Smooth muscle cell (in vitro differentiated cells): ENCODE data around the gene MYH3. TPM values are rescaled to one million over a fixed set of nuclear protein-coding genes. Genes with fewer than 3 reads are reported as not detected.

Experiments
- DNase-seq: peaks from one replicate; lab custom pipeline; 2025; ENCODE audit not compliant: unreplicated experiment; lab: John Stamatoyannopoulos, UW
- H2AFZ ChIP-seq: fragments of 200-600 bp; sonication (generic); 2 replicates; pipeline ENCODE4 v1.6.0; 2016; ENCODE audit warnings: antibody characterized with exemption, low read depth, mild to moderate bottlenecking
- H3F3A ChIP-seq: fragments of 200-600 bp; sonication (generic); 2 replicates; pipeline ENCODE4 v1.6.0; 2017; ENCODE audit warnings: antibody characterized with exemption, low read depth
- H3K27ac ChIP-seq: fragments of 200-600 bp; sonication (generic); 2 replicates; pipeline ENCODE4 v1.5.1; 2016; ENCODE audit warnings: low read depth, mild to moderate bottlenecking
- H3K27me3 ChIP-seq: fragments of 200-600 bp; sonication (generic); 2 replicates; pipeline ENCODE4 v1.6.1; 2016; ENCODE audit warnings: low read depth, mild to moderate bottlenecking
- H3K36me3 ChIP-seq: fragments of 200-600 bp; sonication (generic); 2 replicates; pipeline ENCODE4 v1.5.1; 2016; ENCODE audit warnings: low read depth
- H3K4me1 ChIP-seq: fragments of 200-600 bp; sonication (generic); 2 replicates; pipeline ENCODE4 v1.5.1; 2016; ENCODE audit warnings: low read depth
- H3K4me2 ChIP-seq: fragments of 200-600 bp; sonication (generic); 2 replicates; pipeline ENCODE4 v1.6.0; 2016; ENCODE audit warnings: mild to moderate bottlenecking
- H3K4me3 ChIP-seq: fragments of 200-600 bp; sonication (generic); 2 replicates; pipeline ENCODE4 v1.5.1; 2016; ENCODE audit warnings: mild to moderate bottlenecking
- H3K79me2 ChIP-seq: fragments of 200-600 bp; sonication (generic); 2 replicates; pipeline ENCODE4 v1.6.0; 2016; ENCODE audit warnings: low read depth, mild to moderate bottlenecking
- H3K9ac ChIP-seq: fragments of 200-600 bp; sonication (generic); 2 replicates; pipeline ENCODE4 v1.6.0; 2016; ENCODE audit warnings: low read depth
- H3K9me3 ChIP-seq: fragments of 200-600 bp; sonication (generic); replicated peaks from 2 replicates; pipeline ENCODE4 v1.5.1; 2016; ENCODE audit warnings: low read depth
- H4K20me1 ChIP-seq: fragments of 200-600 bp; sonication (generic); 2 replicates; pipeline ENCODE4 v1.6.0; 2016; ENCODE audit warnings: low read depth
- CTCF ChIP-seq: fragments of 200-600 bp; sonication (generic); IDR thresholded peaks from 2 replicates; pipeline ENCODE4 v1.5.1; 2017; ENCODE audit warnings: borderline replicate concordance, mild to moderate bottlenecking, antibody characterized with exemption; ENCODE audit not compliant: insufficient read depth, poor library complexity, severe bottlenecking
- WGBS: methylation state at CpG from one replicate; pipeline ENCODE4 v1.1.7; 2016; ENCODE audit warnings: low lambda C conversion rate; 5-methylcytosine and 5-hydroxymethylcytosine counted together
- polyA plus RNA-seq: library from polyadenylated mRNA; unstranded; fragments of >200 nt; fragmentation: Nextera tagmentation; extraction: Ambion mirVana; gene quantifications from 2 replicates; pipeline ENCODE4 v1.2.1, GENCODE V29; 2016
- total RNA-seq: library from RNA; depleted of rRNA; stranded (reverse); fragments of >200 nt; gene quantifications from 2 replicates; pipeline ENCODE4 v1.2.3, GENCODE V29; 2014

MYH3 gene
- total and polyA plus RNA-seq, 2 experiments from 2014 or later: 1.1 to 1.2 TPM

DNA sequence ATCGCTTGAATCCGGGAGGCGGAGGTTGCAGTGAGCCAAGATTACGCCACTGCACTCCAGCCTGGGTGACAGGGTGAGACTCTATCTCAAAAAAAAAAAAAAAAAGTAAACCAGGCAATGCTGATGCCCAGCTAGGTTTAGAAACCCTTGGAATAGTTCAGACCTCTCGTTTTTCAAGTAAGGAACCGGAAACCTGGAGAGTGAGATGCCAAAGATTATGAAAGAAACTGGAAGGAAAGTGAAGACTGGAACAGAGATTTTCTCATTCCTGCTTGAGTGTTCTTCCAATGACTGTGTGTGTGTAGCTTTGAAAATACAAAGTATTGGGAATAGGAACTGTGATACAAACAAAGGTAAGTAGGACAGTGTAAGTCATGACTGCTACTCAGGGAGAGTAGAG, 35.7 kb downstream of the MYH3 start:
- Histone ChIP-seq H3K27ac (no peak overlapping the region), H3K4me2 (no peak overlapping the region), H3F3A (no peaks in the 10 kb centered on the region), H3K36me3 (no peaks in the 10 kb centered on the region), H2AFZ (no peak overlapping the region), H3K4me1 (no peaks in the 10 kb centered on the region), H3K4me3 (no peak overlapping the region), H3K9me3 (no peaks in the 10 kb centered on the region), H3K79me2 (no peaks in the 10 kb centered on the region), H4K20me1 (no peaks in the 10 kb centered on the region), H3K9ac (no peak overlapping the region), H3K27me3 (no peaks in the 10 kb centered on the region)
- WGBS: 98% methylated on average over 6 of the region's 6 CpGs
- TF ChIP-seq CTCF: no peak
- DNase-seq: no peak

DNA sequence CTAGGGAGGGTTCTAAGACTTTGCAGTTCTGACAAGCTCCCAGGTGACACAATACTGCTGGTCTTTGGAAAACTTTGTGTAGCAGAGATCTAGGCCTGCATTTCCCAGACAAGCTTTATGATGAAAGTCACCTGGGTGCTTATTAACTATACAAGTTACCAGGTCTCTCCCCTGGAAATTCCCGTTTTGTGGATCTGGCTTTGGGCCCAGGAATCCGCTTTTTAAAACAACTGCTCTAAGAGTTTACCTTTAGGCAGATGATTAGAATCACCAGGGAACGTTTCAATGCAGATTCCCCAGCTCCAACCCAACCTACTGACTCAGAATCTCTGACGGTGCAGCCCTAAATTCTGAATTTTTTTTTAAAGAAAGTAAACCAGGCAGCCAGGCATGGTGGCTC, 36.3 kb downstream of the MYH3 start:
- Histone ChIP-seq H3K27me3 (no peaks in the 10 kb centered on the region), H3K4me3 (no peak overlapping the region), H3K4me2 (no peak overlapping the region), H3K4me1 (no peaks in the 10 kb centered on the region), H4K20me1 (no peaks in the 10 kb centered on the region), H3K79me2 (no peaks in the 10 kb centered on the region), H3K9me3 (no peaks in the 10 kb centered on the region), H3F3A (no peaks in the 10 kb centered on the region), H3K27ac (no peak overlapping the region), H3K9ac (no peak overlapping the region), H2AFZ (no peak overlapping the region), H3K36me3 (no peaks in the 10 kb centered on the region)
- WGBS: 61% methylated on average over 4 of the region's 4 CpGs
- no peak for DNase-seq
- TF ChIP-seq CTCF: no peak

- Histone ChIP-seq H3K79me2 (no peaks in the 10 kb centered on the region), H3F3A (no peaks in the 10 kb centered on the region), H3K9me3 (no peaks in the 10 kb centered on the region), H3K27ac (no peak overlapping the region), H3K4me2 (no peak overlapping the region), H3K4me3 (no peak overlapping the region), H4K20me1 (no peaks in the 10 kb centered on the region), H2AFZ (no peak overlapping the region), H3K36me3 (no peaks in the 10 kb centered on the region), H3K27me3 (no peaks in the 10 kb centered on the region), H3K4me1 (no peaks in the 10 kb centered on the region), H3K9ac (no peak overlapping the region)
- DNase-seq: peak; percentile 20
- peak; percentile 95 for TF ChIP-seq CTCF
- 24% methylated on average over 7 of the region's 7 CpGs for WGBS
Observed at GRCh38 chr17:10618202-10618635, 38.9 kb downstream of the MYH3 start.

DNA sequence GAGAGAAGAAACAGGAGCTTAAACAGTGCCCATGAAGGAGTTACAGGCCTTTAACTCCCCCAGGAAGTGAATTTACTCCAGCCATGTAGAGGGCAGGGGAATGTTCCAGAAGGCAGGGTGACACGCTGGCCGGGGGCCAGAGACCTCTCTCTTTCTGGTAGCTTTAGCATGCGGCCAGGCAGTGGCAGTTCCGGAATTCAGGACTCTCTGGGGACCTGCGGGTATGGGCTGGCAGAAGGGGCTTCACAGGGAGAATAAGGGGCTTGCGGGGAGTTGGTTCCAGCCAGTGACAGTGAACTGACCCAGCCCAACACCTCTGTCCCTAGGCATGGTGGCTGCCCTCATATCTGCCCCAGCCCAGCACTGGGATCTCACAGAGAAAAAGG, 40.0 kb downstream of the MYH3 start:
- Histone ChIP-seq H3K27ac (no peak overlapping the region), H4K20me1 (no peaks in the 10 kb centered on the region), H3K9me3 (no peaks in the 10 kb centered on the region), H3K36me3 (no peaks in the 10 kb centered on the region), H2AFZ (no peak overlapping the region), H3K9ac (no peak overlapping the region), H3K27me3 (no peaks in the 10 kb centered on the region), H3K4me2 (no peak overlapping the region), H3K4me3 (no peak overlapping the region), H3K4me1 (no peaks in the 10 kb centered on the region), H3F3A (no peaks in the 10 kb centered on the region), H3K79me2 (no peaks in the 10 kb centered on the region)
- no peak for TF ChIP-seq CTCF
- no peak for DNase-seq
- 93% methylated on average over 6 of the region's 6 CpGs for WGBS
